Stimulated activated CD4-positive, alpha-beta T cell treated with anti-CD3 and anti-CD28 coated beads, Interleukin-15, amount 100 ng/mL, for 1 hour (primary cell): ENCODE data around the gene PRPF38A.
A peak's percentile ranks its signal among the peaks of the same experiment; 100 is the strongest.

ENCODE experiments used
- DNase-seq, 2 donors: peaks; one replicate each; pipeline ENCODE4 v3.0.0-alpha.2; 2020; ENCODE audit warnings: low read depth in 1 of 2, low spot score in 1 of 2

The PRPF38A gene

DNA sequence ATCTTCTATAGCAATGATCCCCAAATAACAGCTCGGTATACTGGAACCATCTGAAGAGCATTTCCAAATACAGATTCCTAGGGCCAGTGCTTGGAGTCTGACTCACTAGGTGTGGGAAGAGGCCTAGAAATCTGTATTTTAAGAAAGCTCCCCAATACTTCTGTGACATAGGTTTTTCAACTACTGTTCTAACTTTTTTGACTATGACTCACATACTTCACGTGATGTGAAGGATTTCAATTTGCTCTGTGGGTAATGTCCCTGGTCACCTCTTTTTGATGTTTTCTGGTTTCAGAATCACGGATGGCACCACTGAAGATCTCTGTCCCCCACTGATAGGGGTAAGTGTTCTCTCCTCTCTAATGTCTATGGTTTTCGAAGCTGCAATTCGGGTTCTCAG is 11.2 kb upstream of the PRPF38A start:
- DNase-seq, result no peak

- no peak for DNase-seq
These were observed 4.8 kb upstream of the PRPF38A start for GRCh38 chr1:52399629-52400028.

GRCh38 chr1:52400131-52400530 is 4.3 kb upstream of the PRPF38A start:
- DNase-seq, result no peak

DNA sequence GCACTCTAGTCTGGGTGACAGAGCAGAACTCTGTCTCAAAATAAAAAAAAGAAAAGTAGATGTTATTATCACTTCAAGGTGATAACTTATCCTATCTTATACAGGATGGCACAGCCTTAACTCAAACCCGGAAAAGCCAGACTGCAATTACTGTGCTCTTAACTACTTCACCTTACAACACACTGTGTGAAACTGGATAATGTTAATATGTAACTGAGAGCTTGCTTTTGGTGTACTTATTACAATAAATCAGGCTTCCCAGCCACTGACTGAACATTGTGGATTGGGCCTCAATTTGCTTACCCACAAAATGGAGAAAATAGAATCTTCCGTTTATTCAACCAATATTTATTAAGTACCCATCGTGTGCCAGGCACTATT is 1.6 kb upstream of the PRPF38A start:
- no peak for DNase-seq

DNA sequence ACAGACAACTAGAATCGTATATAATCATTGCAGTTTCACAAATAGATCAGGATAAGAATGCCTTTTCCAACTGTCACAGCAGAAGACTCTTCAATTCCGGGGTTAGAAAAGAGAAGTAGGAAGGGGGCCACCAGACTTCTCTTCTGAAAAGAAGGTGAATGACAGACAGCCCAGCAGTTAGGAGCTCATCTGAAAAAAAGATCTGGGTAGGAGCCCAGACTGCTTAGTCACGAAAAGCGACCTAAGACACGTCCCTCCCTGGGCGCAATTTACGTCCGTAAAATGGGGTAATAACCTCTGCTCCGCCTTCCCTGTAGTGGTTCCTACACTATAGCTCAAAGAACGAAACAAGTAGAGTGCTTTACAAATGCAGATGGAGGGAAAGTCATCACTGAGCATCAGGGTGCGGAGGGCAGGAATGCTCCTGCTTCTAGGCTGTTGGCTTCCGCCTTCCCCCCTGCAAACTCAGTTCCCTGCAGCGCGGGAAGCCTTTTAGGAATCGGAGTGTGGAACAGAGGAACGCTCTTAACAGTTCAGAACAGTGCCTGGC is 761 bp upstream of the PRPF38A start:
- peak; percentile 10 to 15 for DNase-seq

DNA sequence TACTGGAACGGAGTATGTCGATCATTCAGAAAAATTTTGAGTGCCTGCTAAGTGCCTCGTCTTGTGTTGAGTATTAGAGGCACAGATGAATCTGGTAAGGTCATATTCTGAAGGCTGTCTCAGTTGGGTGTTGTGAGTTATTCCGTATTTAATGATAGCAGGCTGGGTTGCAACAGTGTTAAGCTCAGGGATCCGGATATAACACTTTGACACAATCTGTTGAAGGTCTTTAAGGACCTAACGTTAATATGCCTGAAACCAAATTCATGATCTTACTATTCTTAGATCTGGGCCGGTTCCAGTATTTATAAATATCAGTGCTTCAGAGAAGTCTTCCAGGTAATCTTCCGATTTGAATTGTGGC is 555 bp downstream of the PRPF38A start:
- no peak for DNase-seq

GRCh38 chr1:52413410-52413989 is 9.1 kb downstream of the PRPF38A start:
- no peak for DNase-seq

DNA sequence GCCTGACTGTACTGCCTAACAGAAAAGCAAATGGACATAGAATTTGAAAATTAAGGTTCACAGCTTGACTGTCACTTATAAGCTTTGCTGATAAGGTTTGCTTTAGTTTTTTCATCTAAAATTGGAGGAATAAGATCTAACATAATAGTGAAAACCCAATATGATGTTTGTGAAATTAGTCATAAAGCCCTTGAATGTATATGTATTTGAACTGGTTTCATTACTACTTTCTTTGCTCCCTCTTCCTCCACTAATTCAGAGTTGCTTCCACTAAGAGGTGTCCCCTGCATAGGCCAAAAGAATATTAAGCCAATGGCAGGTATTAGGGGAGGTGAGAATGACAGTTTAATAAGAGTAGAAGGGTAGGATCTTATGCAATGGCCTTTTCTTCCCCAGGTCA is 10.5 kb downstream of the PRPF38A start:
- DNase-seq, result no peak

- DNase-seq, result no peak
These were observed 12.4 kb downstream of the PRPF38A start for GRCh38 chr1:52416811-52417210.

DNA sequence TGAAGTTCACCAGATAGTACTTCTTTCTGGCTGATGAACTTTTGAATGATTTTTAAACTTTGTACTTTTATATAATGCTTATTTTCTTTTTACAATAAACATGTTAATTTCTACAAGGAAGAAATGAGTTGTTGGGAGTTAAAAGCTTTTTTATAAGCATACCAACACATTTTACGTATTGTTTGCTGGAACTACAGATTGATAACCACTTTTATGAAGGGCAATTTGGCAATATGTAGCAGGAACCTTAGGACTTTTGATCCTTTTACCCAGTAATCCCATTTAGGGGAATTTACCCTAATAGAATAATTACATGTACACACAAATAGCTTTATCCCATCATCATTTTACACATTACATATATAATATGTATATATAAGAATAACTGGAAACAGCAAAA is 16.3 kb downstream of the PRPF38A start:
- no peak for DNase-seq

DNA sequence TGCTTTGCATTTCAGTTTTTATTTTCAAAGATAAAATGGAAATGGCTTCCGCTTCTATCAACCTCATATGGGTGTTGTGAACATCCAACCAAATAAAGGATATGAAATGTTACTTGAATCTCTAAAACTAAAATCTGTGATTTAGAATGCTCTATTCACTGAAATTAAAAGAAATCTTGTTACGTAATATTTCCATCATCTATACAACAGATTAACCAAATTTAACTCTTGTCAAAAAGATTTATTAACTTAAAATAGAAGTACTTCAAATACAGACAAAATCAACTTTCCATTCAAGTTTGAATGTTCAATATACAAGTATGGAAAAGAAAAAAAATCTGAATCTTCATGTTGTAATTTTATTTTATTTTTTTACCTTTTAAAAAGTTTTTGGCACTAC is 18.7 kb downstream of the PRPF38A start:
- no peak for DNase-seq

- DNase-seq, result peak; percentile 5 to 50
These were observed 19.4 kb downstream of the PRPF38A start for GRCh38 chr1:52423771-52424170.

GRCh38 chr1:52424231-52424636 is 19.8 kb downstream of the PRPF38A start:
- peak in 1 of 2 donors; percentile 5 for DNase-seq

- DNase-seq, result no peak
These were observed 20.4 kb downstream of the PRPF38A start for GRCh38 chr1:52424813-52425212.

DNA sequence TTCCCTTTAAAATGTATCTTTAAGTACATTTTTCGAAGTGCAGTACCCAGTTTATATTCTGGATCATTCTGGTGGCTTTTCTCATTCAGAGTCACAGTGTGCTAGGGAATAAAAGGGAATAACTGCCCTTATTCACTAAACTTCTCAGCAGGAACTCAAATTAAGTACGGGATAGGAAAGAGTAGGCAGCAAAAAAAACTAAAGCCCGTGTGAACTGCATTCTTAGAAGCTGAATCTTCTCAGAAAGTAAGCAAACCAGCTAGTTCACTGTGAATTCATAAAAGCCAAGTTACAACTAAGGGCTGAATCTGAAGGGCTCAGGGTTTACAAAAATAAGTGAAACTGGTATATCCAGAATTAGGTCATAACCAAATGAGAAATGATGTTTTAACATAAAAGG is 22.0 kb downstream of the PRPF38A start:
- no peak for DNase-seq

GRCh38 chr1:52427152-52427551 is 22.8 kb downstream of the PRPF38A start:
- DNase-seq, result no peak

GRCh38 chr1:52432807-52433206 is 28.4 kb downstream of the PRPF38A start:
- DNase-seq, result no peak

DNA sequence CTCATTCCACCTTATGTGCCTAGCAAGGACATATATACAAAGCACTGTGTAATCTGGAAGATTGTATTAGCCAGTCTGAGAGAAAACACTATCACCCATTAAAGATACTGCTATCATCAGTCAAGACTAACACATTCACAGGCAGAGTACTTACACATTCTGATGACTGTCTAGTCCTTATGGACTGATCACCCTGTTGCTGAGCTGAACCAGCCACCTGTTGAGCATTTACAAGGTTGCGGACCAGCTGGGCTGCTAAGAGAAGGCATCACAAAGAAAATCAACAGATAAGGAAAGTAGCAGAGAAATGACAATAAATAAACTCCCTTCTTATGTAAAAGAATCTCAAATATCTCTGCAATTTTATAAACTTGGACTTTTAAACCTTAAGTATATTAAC is 30.8 kb downstream of the PRPF38A start:
- no peak for DNase-seq

- DNase-seq, result no peak
These were observed 31.2 kb downstream of the PRPF38A start for GRCh38 chr1:52435650-52436049.

DNA sequence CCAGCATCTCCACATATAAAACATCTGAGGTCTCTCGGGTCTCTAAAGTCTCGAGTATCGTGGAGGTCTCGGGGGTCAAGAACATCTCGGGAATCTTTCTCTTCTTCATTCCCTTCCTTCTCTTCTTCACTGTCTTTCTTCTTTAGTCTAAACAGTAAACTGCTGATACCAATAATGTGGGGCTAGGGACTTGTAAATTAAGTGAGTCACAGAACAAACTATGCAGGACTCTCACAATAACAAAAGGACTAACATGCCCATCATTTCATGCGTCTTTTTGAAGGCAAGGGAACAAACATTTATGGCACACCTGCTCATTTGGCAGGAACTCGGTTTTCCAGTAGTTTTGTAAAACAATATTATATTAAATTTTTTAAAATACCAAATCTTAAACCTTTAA is 32.4 kb downstream of the PRPF38A start:
- DNase-seq, result no peak

GRCh38 chr1:52439976-52440375 is 35.6 kb downstream of the PRPF38A start:
- DNase-seq, result no peak

- no peak for DNase-seq
These were observed 40.1 kb downstream of the PRPF38A start for GRCh38 chr1:52444463-52444862.

GRCh38 chr1:52454127-52454526 is 49.7 kb downstream of the PRPF38A start:
- DNase-seq, result no peak

DNA sequence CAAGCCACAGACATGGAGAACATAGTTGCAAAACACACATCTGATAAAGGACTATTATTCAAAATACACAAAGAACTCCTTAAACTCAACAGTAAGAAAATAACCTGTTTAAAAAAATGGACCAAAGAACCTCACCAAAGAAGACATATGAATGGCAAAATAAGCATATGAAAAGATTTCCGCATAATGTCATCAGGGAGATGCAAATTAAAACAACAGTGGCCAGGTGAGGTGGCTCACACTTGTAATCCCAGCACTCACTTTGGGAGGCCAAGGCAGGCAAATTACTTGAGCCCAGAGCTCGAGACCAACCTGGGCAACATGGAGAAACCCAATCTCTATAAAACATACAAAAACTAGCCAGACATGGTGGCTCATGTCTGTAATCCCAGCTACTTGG is 50.4 kb downstream of the PRPF38A start:
- DNase-seq, result no peak
